HG02642 (cell line): ENCODE measurements around the gene MAPKAP1.

Experiments
- ATAC-seq: cut with Tn5 transposase; IDR thresholded peaks from one replicate; pipeline ENCODE4 v1.9.1; 2021; ENCODE audit warnings: mild to moderate bottlenecking; ENCODE audit not compliant: unreplicated experiment, poor library complexity

MAPKAP1 gene

DNA sequence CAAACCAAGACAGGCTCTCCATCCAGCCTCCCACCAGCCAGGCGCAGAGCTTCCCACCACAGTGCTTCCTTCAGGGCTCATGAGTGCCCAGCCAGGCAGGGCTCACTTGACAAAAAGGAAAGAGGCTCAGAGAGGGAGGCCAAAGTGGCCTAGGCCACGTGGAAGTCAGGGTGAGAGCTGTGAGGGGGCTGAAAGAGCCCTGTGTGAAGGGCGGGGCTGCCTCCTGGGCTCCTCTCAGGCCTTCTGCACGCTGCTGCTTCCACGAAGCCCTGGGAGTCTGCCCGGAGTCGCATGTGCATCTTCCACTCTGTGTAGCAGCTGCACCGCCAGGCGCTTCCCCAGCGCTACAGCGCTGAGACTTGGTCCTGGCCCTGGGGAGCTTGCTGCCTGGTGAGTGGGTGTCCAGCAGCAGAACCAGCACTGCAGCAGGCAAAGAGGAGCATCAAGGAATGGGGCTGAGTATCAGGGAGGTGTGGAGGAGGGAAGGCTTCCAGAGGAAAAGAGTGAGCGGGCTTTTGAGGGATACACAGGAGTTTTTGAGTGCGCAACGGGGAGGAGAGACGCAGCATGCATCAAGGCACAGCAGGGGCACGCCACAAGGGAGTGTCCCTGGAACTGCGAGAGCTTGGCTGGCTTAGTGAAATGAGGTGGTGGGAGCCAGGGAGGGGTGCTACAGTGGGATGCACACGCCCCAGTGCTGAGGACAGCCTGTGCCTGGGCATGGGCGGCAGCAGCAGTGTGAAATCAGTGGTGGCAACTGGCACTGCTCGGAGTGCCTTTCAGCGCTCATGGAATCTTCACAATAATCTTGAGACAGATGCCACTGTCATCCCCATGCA is 267.4 kb downstream of the MAPKAP1 start:
- ATAC-seq: no peak

DNA sequence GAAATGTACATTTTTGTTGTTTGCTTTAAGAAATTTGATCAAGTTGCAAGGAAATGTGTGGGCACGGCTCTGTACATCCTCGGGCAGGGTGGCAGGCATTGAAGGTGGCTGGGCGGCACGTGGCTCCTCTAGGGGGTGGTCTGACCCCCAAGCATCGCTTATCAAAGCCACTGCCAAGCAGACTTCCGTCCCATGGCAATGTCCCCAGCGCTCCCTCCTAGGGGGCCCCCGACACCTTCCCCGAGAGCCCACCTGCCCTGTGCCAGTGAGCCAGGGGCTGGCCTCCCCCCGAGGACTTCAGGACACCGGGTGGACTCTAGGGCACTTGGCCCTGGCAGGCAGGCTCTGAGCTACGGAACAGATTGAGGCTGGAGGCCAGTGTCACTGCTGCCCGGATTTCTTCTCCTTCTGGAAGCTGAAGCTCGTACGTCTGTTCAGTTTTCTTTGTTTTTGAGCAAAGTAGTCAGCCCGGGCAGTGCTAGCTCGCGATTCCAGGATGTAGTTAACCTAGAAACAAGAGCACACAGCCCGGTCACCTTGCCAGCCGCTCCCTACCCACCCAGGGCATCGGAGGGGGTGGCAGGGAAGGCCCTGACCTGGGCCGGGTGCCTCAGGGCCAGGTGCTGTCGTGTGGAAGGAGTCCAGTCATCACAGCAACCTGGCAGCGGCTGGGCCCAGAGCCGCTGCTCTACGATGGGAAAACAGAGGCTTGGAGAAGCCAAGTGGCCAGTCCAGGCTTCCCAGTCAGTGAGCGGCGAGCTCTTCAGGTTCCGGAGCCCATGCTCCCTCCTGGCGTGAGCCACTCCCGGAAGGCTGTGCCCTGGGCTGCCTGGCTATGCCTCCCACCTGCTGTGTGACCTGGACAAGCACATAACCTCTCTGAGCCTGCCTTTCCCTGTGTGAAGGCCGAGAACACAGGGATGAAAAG is 268.2 kb downstream of the MAPKAP1 start:
- no peak for ATAC-seq

DNA sequence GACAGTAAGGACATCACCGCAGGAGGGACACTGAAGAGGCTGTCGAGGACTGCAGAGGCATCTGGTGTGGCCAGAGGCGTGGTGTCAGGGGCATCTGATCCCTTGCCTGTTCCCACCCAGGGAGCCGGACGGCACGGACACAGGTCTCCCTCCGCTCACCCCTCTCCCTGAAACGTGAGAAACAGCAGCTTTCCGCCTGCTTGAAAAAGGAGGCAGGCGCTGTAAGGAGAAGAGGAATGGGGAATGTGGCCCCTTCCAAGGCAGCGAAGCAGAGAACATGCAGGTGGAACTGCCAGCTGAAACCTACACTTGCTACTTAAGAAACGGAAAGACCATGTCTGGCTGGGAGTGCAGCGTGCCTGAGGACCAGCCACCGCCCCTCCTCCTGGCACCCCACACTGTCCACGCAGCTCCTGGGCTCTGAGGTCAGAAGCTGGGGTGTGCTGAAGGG is 269.2 kb downstream of the MAPKAP1 start:
- no peak for ATAC-seq

DNA sequence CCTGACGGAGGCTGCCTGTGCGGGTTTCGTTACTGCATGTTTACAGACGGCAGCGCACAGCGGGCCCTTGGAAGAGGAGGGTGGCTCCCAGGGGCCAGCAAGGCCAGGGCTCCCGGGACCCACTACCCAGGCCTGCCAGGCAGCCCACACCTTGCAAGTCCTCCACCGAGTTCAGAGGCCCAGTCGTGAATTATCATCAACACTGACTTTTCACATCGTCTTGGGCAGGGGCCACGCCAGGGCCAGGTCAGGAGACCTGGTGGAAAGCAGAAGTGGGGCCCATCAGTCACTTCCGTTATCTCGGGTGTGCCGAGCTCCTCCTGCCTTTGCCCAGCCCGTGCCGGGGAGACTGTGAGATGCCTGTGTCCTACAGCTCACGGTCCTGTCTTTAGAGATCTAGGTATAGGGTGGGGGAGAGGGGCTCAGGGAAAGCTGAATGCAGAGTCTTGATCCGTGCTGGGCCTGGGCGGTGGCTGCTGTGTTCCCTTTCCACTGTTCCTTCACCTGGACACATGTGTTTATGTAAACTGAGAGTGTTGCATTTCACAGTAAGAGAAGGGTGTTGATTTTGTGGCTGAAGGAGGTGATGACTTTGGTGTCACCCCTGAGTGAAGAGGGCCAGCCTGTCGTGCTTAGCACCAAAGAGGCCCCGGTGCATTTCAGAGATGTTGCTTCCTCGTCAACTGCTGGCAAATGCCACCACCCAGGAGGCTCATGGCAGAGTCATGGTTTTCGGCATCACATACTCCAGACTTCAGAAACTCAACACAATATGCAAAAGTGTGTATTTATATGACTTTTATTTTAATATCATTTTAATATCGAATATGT is 270.2 kb downstream of the MAPKAP1 start:
- no peak for ATAC-seq

DNA sequence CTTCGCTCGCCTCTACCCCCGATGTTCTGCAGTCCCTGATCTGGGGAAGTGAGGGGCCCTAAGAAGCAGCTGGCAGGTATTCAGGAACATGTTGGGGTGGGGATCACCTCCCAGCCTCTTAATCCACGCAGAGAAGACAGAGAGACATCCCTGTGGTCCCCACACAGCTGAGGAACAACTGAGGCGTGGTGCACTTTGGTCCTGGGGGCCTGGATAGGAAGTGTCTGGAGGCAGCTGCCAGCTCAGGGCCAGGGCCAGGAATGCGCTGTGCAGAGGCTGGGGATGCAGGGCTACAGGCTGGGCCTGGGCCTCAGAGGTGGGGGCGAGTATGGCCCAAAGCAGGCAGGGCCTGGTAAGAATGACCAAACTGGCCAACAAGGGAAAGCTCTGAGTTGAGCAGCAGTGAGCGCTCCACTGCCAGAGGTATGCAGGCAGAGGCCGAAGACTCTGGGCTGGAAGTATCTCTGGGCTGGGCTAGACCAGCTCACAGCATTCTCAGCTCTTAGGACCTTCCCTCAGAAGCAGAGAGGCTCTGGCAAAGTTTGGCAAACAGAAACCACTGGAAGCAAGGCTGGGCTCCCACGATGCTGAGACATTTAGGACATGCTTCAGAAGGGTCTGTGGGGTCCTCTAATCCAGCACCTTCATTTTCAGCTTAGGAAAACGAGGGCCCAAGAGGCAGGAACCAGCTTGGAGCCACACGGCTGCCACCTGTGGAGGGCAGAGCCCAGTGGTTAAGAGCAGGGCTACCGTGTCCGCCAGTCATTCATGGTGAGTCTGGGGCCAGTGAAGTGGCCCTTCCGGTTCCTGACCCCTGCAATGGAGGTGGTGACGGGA is 271.0 kb downstream of the MAPKAP1 start:
- no peak for ATAC-seq

DNA sequence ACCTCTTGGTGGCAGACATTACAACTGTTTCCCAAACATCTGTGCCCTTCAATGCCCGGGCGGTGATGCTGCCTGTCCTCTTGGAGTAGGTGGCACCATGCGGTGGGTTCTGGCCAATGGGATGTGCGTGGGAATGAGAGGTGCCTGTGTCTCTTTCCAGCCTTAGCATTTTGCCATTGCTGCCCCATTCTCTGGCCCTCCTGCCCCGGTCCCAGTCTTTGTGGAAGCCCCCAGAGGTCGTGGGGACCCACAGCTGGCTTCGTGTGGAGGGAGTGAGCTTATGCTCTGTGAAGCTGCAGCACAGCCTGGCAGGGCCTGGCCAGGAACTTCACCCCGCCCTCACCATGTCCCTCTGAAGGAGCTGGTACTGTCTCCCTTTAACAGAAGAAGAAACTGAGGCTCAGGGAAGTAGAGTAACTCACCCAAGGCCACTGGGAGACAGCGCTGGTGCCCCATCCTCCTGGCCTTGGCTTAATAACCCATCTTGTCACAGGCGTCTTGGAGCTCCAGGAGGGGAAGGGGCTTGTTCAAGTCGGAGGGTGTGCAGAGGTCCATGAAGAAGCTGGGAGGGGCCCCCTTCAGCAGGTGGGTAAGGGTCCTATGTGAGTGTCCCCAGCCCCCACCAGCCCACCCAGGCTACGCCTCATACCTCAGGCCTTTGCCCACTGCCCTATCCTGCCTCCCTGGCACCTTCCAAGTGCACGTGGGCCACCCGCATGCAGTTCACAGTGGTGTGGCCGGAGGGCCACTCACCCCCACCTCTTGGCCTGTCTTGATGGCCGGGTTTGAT is 271.8 kb downstream of the MAPKAP1 start:
- ATAC-seq: no peak

DNA sequence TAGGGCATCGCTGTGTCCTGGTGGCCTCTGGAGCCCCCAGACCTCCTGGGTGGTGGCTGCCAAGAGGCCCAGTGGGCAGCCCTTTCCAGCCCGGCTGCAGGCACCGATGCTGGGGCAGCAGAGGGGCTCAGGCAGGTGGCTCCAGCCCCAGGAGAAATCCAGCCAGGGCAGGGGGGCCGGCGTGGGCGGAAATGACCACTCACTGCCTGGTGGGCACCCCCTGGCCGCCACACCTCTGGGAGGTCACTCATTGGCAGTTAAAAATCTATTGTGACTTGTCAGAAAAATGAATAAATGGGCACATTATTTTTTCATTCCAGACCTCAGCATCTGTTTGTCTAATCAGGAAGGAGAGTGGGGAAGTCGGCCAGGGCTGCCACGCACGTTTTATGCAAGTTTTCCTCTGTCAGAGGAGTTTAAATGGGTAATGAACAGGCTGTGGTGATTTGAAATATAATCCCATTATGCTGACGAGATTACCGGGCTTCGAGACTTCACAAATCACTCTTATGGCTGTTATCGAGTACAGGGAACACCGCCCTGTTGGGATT is 273.5 kb downstream of the MAPKAP1 start:
- ATAC-seq: no peak

DNA sequence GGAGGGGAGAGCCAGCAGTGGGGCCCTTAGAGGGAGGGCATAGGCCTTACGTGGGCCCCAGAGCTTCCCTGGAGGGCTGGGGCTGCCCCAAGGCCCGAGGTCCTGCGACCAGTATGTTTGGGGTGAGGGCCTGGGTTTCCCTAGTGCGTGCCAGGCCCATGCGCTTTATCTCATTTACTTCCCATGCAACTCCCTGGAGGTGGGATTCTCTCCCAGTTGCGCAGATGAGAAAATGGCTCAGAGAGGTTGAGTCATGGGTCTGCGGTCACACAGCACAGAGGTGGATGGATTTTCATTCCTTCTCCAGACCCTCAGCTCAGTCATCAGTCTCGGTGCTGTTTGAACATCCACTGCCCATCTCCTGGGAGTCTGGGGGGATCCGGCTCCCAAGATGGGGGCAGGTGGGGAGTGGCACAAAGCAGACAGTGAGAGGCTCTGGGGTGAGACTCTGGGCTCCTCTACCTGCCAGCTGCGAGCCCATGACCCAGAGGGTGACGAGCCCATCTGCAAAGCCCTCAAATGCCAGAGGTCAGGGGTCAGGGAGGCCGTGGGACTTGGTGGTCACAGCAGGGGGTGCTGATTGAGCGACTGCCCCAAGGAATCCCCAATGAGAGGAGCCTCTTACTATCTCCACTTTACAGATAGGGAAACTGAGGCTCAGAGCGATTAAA is 274.2 kb downstream of the MAPKAP1 start:
- no peak for ATAC-seq

DNA sequence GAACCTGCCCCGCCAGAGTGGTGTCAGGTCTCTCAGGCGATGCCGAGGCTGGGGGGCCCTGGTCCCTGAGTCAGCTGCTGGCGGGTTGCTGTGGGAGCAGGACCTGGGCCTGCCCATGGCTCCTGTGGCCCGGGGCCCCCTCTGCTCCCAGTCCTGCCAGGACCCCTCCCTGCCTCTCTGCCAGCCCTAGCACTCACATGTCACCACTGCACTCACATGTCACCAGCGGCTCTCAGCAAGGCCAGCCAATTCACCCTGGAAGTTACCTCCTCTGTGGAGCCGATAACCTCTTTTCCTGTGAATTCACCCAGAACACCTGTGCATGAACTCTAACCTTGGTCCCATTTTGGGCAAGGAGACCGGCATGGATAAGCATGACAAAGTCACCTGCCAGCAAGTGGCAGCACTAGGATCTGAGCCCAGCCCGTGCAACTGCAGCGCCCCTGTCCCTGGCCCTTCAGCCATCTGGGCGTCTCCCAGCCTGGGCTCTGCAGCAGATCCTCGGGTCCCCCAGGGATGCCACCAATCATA is 275.2 kb downstream of the MAPKAP1 start:
- no peak for ATAC-seq

DNA sequence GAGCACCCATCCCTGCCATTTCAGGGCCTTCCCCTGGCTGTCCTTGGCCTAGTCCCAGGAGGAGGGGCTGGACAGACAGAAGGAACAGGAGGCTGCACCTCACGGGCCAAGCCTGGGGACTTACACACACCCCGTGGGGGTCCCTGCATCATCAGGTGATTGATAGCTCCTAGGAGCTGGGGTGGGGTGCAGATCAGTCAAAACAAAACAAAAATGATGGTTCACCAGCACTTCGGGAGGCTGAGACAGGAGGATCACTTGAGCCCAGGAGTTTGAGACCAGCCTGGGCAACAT is 276.0 kb downstream of the MAPKAP1 start:
- ATAC-seq: no peak

DNA sequence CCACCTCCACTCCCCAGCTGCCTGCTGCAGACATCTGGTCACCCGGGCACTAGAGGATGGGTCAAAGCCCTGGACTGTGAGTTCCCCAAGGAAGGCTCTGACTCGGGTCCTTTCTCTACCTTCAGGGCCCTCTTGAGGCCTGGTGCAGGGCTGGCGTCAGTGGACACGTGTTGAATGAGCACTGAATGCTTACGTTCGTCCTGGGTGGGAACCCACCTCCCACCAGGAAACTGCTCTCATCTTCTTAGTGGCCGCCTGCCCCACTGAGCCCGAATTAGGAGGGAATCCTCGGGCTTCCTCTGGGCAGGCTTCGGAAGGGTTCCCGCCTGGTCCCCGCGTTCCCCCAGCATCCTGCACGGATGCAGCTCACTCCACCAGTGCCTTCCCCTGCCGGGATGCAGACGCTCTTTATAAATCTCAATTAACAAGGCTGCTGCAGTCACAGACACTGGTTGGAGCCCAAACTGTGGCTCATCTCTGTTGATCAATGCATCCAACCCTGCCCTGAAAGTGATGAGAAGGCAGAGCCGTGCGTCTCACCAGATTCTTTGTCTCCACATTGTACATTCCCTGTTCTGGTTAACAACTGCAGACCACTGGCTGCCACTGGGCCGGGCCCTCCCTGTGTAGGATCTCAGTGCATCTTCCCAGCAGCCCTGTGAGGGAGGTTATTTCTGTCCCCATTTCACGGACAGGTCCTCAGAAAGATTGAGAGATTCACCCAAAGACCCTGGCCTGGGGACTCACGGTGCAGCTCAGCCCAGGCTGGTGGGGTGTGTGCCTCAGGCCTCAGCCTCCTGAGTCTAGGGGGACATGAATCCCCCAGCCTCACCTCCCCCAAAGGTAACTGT is 276.6 kb downstream of the MAPKAP1 start:
- no peak for ATAC-seq

DNA sequence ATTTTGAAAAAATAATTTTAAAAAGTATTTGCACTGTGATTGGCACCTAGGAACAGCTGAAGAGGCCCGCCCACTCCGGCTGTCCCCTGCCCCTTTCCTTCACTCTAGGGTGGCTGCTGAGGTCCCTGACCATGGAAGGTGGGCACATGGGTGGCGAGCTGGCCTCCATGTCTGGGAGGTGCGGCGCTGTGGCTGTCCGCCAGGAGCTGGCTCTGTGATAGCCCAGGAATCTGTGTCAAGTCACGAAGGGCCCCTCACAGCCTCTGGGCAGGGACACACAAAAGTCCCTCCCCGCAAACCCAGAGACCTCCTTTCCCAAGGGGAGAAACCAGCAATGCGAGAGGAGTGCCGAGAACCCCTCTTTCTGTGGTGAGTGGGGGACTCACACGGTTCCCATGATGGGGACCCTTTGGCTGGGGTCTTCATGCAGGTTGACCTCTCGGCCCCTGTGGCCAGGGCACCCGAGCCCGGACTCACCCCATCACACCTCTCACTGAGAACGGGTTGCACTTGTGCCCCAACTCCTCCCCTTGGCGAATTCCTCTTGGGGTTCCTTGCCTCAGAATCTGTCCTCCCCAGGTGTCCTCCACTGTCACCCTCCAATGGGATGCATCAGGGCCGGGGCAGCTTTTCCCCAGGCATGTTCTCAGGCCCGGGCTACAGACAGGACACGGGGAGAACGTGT is 277.4 kb downstream of the MAPKAP1 start:
- no peak for ATAC-seq

DNA sequence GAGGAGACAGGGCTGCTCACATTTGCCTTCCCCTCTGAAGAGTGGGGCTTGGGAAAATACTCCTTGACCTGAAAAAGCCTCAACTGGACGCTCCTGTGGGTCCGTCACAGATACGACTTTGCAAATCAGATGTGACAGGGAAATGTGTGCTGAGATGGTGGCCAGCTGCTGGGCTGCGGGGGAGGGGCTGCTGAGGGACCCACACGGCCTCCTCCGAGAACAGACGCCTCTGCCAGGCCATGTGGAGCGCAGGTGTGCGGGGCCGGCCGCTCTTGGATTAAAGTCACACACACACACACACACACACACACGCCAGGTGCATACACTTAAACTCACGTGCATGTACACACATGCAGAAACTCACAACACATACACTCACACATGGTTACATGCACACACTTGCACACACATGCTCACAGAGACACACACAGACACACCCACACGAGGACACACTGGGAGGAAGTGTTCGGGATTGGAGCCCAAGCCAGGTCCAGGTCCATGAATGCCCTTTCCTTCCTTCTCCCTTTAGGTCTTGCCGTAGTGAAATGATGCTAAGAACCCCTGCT is 278.0 kb downstream of the MAPKAP1 start:
- ATAC-seq: no peak

DNA sequence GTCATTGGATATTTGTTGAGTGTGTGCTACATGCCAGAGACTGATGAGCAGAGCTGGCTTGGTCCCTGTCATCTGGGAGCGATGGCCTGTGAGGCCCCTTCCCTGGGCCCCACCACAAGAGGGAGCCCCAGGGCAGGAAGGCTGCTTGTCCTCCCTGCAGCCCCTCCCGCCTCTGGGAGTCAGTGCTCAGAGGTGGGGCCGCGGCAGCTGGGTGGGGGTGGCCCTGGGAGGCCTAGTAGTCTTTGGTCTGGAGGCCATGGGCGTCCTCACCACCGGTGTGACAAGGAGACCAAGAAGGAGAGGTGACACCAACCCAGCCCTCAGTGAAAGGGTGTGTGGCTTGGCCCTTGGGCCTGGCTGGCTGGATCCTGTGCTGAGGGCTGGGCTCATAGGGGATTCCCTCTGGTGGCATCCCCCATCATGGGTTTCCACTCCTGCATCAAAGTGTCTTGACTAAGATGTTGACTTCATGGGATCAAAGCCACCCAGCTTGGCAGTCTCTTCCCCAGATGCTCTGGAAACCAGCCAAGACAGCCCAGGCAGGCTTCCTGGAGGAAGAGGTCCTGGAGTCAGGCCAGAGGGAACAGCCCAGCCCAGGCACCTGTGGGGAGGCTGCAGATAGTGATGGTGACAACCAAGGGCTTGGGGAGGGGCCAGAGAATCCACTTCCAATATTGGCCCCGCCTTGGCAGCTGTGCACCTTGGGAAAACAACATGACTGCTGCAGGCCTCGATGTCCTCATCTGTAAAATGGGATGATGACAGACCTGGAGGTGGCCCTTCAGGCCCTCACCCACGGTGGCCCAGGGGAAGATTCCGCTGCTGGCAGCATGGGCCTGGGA is 278.7 kb downstream of the MAPKAP1 start:
- ATAC-seq: no peak

DNA sequence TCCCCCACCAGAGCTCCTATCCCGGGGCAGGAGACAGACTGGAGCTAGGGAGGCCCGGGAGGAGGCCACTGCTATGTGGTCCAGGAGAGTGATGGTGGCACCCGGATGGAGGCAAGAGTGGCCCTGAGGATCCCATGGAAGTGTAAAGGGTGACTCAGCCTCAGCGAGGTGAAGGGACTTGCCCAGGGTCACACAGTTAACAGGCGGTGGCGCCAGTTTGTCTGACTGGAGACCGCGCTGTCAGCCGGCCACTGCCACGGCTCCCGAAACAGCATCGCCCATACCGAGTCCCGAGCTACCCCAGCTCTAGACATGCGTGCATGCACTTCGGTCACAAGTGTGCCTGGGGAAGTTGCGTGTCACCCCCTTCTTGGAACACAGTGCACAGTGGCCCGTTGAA is 279.5 kb downstream of the MAPKAP1 start:
- ATAC-seq: no peak
